BJ (cell line): ENCODE measurements around the gene IRX3. TPM values are rescaled to one million over a fixed set of nuclear protein-coding genes. Genes with fewer than 3 reads are reported as not detected.

Experiments used
- CTCF ChIA-PET: fragments of 350-600 bp; formaldehyde crosslinking; extraction: SDS; loops from one replicate; lab custom pipeline; 2021; ENCODE audit warnings: antibody characterized with exemption, inconsistent platforms; lab: Yijun Ruan, JAX
- POLR2A ChIA-PET: fragments of 300-600 bp; sonication (Branson Sonifier 250); formaldehyde crosslinking; extraction: SDS; loops from one replicate; lab custom pipeline; 2021; ENCODE audit warnings: antibody characterized with exemption; lab: Charles Lee
- DNase-seq: peaks from one replicate; pipeline ENCODE4 v3.0.0-alpha.2; 2011; ENCODE audit warnings: low read depth
- H3K27me3 ChIP-seq: 2 replicates; pipeline ENCODE4 v1.6.0; 2011; ENCODE audit warnings: low read length; ENCODE audit not compliant: control insufficient read depth, insufficient read depth
- H3K36me3 ChIP-seq: 2 replicates; pipeline ENCODE4 v1.5.1; 2011; ENCODE audit warnings: low read length; ENCODE audit not compliant: control insufficient read depth, insufficient read depth
- H3K4me3 ChIP-seq: 2 replicates; pipeline ENCODE4 v1.5.1; 2011; ENCODE audit warnings: low read depth, mild to moderate bottlenecking, control low read depth, low read length
- CTCF ChIP-seq: IDR thresholded peaks from 2 replicates; pipeline ENCODE4 v1.5.1; 2011; ENCODE audit warnings: low read depth, mild to moderate bottlenecking, control low read depth, inconsistent platforms, low read length, moderate library complexity; ENCODE audit not compliant: insufficient read depth
- polyA plus RNA-seq: library from polyadenylated mRNA; depleted of rRNA; stranded (reverse); fragments of >200 nt; gene quantifications from 2 replicates; pipeline ENCODE4 v1.2.3, GENCODE V29; 2011

The IRX3 gene
- polyA plus RNA-seq, 1 experiment: 2.2 TPM

- no peak for DNase-seq
- ChIA-PET CTCF (no interaction called here), POLR2A (no interaction called here)
These were observed 40.1 kb downstream of the IRX3 start for GRCh38 chr16:54246454-54246821.

GRCh38 chr16:54245788-54246453 lies 40.7 kb downstream of the IRX3 start:
- Histone ChIP-seq H3K27me3 (peaks cover 2% of the 10 kb centered on the region; the same call in 1 of the 2 replicates), H3K36me3 (no peaks in the 10 kb centered on the region), H3K4me3 (no peak overlapping the region)
- no peak for TF ChIP-seq CTCF
- POLR2A ChIA-PET: no interaction called here
- no peak for DNase-seq
- CTCF ChIA-PET: no interaction called here

More at GRCh38 chr16:54246454-54246821, 40.1 kb downstream of the IRX3 start:
- H3K27me3 ChIP-seq: peaks cover 2% of the 10 kb centered on the region; the same call in 1 of the 2 replicates
- H3K4me3 ChIP-seq: no peak overlapping the region
- no peak for TF ChIP-seq CTCF
- no peaks in the 10 kb centered on the region for H3K36me3 ChIP-seq

- no peak for DNase-seq
- ChIA-PET CTCF (no interaction called here), POLR2A (no interaction called here)
- Histone ChIP-seq H3K36me3 (no peaks in the 10 kb centered on the region), H3K4me3 (no peak overlapping the region), H3K27me3 (peaks cover 4% of the 10 kb centered on the region; the same call in 1 of the 2 replicates)
- TF ChIP-seq CTCF: no peak
These were observed 42.3 kb downstream of the IRX3 start for GRCh38 chr16:54244061-54244886.

GRCh38 chr16:54243202-54243601 lies 43.4 kb downstream of the IRX3 start:
- no peak for TF ChIP-seq CTCF
- Histone ChIP-seq H3K4me3 (no peak overlapping the region), H3K27me3 (peaks cover 6% of the 10 kb centered on the region; the same call in 1 of the 2 replicates), H3K36me3 (no peaks in the 10 kb centered on the region)
- ChIA-PET POLR2A (no interaction called here), CTCF (no interaction called here)
- no peak for DNase-seq

- POLR2A ChIA-PET: no interaction called here
- Histone ChIP-seq H3K27me3 (peaks cover 6% of the 10 kb centered on the region; the same call in 1 of the 2 replicates), H3K4me3 (no peak overlapping the region), H3K36me3 (no peaks in the 10 kb centered on the region)
- DNase-seq: no peak
- CTCF ChIA-PET: interaction anchor here (1.1 kb wide), 1 partner anchor 10 kb away, joined by 3 read pairs; no protein-coding TSS in a partner anchor
- TF ChIP-seq CTCF: no peak
These were observed 44.4 kb downstream of the IRX3 start for GRCh38 chr16:54242199-54242598.
